ENCODE measurements around the gene MBD3. TPM values are rescaled to one million over a fixed set of nuclear protein-coding genes. Genes with fewer than 3 reads are reported as not detected.
"Not testable (repeated sequence)": the region's sequence is repeated elsewhere in the genome, so short reads cannot be mapped to it uniquely, and the experiment has no call there.

MBD3 gene
- total RNA-seq, 1 donor from 2014 or later, result 76.1 TPM

DNA sequence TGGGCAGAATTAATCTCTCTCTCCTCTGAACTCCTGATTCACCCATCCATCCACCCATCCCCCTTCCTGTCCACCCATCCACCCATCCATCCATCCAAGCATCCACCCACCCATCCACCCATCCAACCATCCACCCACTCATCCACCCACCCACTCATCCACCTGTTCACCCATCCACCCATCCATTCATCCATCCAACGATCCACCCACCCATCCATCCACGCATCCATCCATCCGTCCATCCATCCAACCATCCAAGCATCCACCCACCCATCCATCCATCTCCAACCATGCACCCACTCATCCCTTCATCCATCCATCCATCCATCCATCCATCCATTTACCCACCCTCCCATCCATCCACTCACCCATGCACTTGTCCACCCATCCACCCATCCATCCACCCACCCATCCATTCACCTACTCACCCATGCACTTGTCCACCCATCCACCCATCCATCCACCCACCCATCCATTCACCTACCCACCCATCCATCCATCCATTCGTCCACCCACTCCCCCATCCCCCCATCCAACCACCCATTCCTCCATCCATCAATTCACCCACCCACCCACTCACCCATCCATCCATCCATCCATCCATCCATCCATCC, 43.2 kb downstream of the MBD3 start:
- DNase-seq (ENCODE audit: low spot score), result no peak

DNA sequence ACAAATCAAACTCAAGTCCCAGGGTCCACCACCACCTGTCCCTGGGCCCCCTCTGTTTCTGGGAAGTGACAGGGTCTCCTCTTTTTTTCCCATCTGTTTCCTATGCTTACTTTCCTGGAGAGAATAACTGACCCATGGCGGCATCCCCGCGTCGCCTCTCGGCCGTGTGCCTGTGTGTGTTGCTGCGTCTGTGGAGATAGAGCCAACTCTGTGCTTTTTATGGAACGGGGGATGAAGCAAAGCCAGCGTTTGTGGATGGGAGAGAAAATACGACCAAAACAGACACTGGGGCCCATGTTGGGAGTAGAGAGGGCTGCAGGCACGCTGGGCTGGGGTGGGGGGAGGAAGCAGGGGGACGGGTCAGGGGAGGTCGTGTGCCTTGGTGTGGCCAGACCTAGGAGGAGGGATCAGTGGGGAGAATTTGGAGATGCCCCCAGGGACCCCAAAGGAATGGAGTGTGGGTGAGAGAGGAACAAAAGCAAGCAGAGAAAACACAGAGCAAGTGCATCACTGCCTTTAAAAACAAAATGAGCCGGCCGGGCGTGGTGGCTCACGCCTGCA, 52.2 kb downstream of the MBD3 start:
- peak; percentile 78 for DNase-seq (ENCODE audit: low spot score)

DNA sequence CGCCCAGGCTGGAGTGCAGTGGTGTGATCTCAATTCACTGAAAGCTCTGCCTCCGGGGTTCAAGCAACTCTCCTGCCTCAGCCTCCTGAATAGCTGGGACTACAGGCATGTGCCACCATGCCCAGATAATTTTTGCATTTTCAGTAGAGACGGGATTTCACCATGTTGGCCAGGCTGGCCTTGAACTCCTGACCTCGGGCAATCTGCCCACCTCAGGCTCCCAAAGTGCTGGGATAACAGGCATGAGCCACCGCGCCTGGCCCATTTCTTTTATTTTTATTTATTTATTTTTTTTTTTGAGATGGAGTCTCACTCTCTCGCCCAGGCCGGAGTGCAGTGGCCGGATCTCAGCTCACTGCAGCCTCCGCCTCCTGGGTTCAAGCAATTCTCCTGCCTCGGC, 52.9 kb downstream of the MBD3 start:
- DNase-seq (ENCODE audit: low spot score), result not testable (repeated sequence)

DNA sequence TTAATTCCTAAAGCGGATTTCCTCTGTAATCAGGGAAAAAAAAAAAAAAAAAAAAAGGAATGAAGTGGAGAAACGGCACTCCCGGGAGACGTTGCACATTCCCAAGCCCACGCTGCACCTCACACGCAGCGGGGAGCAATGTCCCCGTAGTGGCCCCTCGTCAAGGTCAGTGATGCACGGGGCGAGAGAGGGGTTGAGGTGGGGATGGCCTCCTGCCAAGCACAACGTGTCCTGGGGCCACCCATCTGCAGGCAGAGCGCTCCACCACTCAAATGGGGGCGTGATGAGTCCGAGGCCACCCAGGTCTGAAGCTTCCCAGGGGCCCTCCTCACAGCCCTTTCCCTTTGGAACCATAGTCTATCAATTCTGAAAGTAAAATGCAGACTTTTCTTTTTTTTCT, 53.7 kb downstream of the MBD3 start:
- DNase-seq (ENCODE audit: low spot score), result no peak

DNA sequence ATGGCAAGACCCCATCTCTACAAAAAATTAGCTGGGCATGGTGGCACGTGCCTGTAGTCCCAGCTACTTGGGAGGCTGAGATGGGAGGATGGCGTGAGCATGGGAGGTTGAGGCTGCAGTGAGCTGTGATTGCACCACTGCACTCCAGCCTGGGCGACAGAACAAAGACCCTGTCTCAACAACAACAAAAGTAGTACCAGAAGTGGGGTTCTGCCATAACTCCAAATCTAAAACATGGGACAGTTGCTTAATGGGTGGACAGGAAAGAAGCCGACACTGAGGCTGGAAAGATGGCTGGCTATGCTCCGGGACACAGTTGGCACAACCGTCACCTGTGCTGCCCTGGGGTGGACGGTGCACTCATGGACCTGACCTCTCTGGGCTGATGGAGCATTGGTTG, 57.0 kb downstream of the MBD3 start:
- not testable (repeated sequence) for DNase-seq (ENCODE audit: low spot score)

- DNase-seq (ENCODE audit: low spot score), result no peak
Measured at GRCh38 chr19:1534972-1535371, 57.7 kb downstream of the MBD3 start.

DNA sequence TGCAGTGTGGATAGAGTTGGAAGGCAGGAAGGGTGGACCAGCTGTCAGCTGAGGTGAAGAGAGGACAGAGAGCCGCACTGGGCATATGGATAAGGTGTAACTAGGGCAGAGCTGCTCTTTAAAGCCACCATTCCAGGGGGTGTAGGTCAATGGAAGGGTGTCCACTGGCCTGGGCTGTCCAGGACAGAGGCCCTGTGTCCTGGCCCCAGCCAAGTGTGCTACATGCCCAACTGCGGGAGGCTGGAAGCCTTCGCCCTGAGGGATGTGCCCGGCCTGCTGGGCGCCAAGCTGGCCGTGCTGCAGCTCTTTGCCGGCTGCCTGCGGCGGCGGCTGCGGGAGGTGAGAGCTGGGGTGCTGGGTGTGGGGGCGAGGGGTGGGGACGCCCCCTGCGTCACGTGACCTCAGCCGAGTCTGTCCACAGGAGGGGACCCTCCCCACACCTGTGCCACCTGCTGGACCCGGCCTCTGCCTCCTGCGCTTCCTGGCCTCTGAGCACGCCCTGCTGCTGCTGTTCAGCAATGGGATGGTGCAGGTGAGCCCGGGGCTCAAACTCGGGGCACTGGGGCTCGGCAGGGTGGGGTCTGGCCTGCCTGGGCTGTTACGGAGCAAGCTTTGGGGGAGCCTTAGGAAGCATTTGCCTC, 59.0 kb downstream of the MBD3 start:
- DNase-seq (ENCODE audit: low spot score), result no peak

- no peak for DNase-seq (ENCODE audit: low spot score)
Measured at GRCh38 chr19:1532003-1532402, 60.7 kb downstream of the MBD3 start.

- no peak for DNase-seq (ENCODE audit: low spot score)
Measured at GRCh38 chr19:1531587-1531986, 61.1 kb downstream of the MBD3 start.

GRCh38 chr19:1530856-1531255, 61.8 kb downstream of the MBD3 start:
- not testable (repeated sequence) for DNase-seq (ENCODE audit: low spot score)

DNA sequence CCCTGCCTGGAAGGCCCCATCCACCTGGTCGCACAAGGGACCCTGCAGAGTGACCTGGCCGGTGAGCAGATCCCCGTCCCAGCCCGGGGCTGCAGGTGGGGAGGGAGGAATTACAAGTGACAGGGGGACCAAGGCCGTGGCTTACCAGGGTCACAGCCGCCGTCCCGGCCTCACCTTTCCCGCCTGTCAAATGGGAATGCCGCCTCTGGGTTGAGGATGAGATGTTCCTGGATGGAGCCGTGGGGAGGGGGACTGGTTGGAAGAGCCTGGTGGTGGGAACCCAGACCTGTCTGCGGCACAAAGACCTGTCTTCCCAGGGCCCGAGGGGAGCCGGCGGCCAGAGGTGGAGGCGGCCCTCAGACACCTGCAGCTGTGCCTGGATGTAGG, 63.2 kb downstream of the MBD3 start:
- no peak for DNase-seq (ENCODE audit: low spot score)

GRCh38 chr19:1528596-1529429, 63.9 kb downstream of the MBD3 start:
- no peak for DNase-seq (ENCODE audit: low spot score)

GRCh38 chr19:1527650-1528309, 64.9 kb downstream of the MBD3 start:
- no peak for DNase-seq (ENCODE audit: low spot score)

GRCh38 chr19:1526979-1527649, 65.6 kb downstream of the MBD3 start:
- no peak for DNase-seq (ENCODE audit: low spot score)

DNA sequence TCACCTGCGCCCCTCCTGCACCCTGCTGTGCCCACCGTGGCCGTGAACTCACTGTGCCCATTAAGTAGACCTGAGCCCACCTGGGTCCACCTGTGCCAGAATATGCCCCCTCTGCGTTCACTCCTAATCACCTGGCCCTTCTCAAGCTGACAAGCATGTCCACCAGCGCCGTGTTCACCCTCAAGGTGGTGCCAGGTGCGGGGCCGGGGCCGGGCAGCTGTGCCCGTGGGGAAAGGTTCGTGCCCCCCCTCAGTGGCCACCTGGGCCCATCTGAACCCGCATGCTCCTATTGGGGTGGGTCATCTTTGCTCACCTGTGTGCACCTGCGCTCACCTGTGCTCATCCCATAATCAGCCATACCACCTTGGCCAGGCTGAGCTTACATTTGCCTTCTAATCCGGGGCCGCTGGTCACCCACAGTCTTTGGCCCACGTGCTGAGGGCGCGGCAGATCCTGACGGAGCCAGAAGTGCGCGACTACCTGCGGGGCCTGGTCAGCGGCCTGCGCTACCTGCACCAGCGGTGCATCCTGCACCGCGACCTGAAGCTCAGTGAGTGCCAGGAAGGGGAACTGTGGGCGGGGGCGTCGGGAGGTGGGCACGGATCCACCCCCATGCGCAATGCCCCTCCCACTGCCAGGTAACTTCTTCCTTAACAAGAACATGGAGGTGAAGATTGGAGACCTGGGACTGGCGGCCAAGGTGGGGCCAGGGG, 66.4 kb downstream of the MBD3 start:
- DNase-seq (ENCODE audit: low spot score), result no peak

DNA sequence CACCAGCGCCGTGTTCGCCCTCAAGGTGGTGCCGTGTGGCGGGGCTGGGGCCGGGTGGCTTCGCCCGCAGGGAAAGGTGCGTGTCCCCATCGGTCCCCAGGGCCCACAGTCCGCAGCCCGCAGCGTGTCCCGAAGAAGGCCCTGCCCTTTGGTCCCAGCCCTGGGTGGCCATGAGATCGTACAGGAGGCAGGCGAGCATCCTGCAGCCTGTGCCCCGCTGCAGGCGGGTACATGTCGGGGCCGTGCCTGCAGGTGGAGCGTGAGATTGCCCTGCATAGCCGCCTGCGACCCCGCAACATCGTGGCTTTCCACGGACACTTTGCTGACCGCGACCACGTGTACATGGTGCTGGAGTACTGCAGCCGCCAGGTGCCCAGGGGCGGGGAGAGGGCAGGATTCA, 67.3 kb downstream of the MBD3 start:
- DNase-seq (ENCODE audit: low spot score), result no peak

DNA sequence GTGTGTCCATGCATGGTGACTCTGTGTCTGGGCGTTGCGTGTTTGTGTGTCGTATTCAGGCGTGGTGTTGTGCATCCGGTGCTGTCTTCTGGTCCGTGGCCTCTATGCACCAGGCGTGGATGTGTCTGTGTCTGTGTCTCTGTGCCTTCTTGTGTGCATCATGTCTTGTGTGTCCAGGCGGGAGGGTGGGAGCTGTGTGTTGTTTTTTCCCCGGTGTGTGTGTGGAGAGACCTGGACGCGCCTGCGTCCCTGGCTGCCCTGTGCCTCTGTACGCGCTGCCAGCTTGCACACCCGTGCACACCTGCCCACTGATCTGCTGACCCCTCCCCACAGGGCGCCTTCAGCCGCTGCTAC, 67.7 kb downstream of the MBD3 start:
- no peak for DNase-seq (ENCODE audit: low spot score)

- DNase-seq (ENCODE audit: low spot score), result no peak
Measured at GRCh38 chr19:1524287-1524971, 68.2 kb downstream of the MBD3 start.
